HFFc6 (cell line): ENCODE data around the gene TMEM181. TPM values are rescaled to one million over a fixed set of nuclear protein-coding genes. Genes with fewer than 3 reads are reported as not detected.

Experiments
- DNase-seq: peaks from one replicate; pipeline ENCODE4 v3.0.0-alpha.2; 2018
- H3K27ac Mint-ChIP-seq: 2 replicates; pipeline ENCODE4 v1.8.0; 2020; ENCODE audit warnings: mild to moderate bottlenecking, mixed read lengths
- H3K27me3 Mint-ChIP-seq: 2 replicates; pipeline ENCODE4 v1.8.0; 2021; ENCODE audit warnings: mild to moderate bottlenecking, moderate library complexity, mixed read lengths; ENCODE audit not compliant: insufficient read depth
- H3K36me3 Mint-ChIP-seq: 2 replicates; pipeline ENCODE4 v1.8.0; 2021; ENCODE audit warnings: low read depth, mixed read lengths
- H3K4me1 Mint-ChIP-seq: 2 replicates; pipeline ENCODE4 v1.8.0; 2020; ENCODE audit warnings: low read depth, mixed read lengths
- H3K4me3 Mint-ChIP-seq: 2 replicates; pipeline ENCODE4 v1.8.0; 2020; ENCODE audit warnings: mild to moderate bottlenecking, moderate library complexity, mixed read lengths
- H3K9me3 Mint-ChIP-seq: 2 replicates; pipeline ENCODE4 v1.8.0; 2020; ENCODE audit warnings: mild to moderate bottlenecking, mixed read lengths
- total RNA-seq, 6 experiments: library from RNA; stranded (reverse); fragmentation: NEBNext Ultra II Directional; extraction: Animal tissue kit (Norgen Biotek cat#: 25700); gene quantifications; 2 replicates in 1 of 6; 3 replicates in 5 of 6; pipeline ENCODE4 v1.2.3, GENCODE V29; 2021
- TF ChIP-seq, protein P1 (sequence below): fragments of 200-600 bp; sonication (generic); IDR thresholded peaks from 2 replicates; pipeline ENCODE4 v1.5.0; 2021; ENCODE audit warnings: antibody characterized with exemption, mild to moderate bottlenecking

Gene TMEM181
- total RNA-seq, 6 experiments from 2014 or later = 25.8 to 37.8 (median 30.1) TPM

DNA sequence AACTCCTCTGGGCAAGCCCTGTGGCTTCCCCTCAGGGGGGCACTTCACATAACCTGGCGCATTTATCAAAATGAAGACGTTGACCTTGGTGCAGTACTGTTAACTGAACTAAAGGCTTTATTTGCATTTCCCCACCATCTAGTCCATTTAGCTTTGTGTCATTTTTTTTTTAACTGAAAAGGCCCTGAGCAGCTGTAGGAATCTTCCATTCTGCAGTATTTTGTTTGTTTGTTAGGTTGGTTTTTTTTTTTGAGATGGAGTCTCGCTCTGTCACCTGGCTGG lies 10.7 kb downstream of the TMEM181 start:
- Mint-ChIP-seq H3K4me1 (peaks cover 15% of the 10 kb centered on the region), H3K27ac (no peak overlapping the region), H3K27me3 (no peaks in the 10 kb centered on the region; the same call in 1 of the 2 replicates), H3K4me3 (no peak overlapping the region), H3K9me3 (no peaks in the 10 kb centered on the region), H3K36me3 (peaks cover 16% of the 10 kb centered on the region)
- TF ChIP-seq, protein P1, sequence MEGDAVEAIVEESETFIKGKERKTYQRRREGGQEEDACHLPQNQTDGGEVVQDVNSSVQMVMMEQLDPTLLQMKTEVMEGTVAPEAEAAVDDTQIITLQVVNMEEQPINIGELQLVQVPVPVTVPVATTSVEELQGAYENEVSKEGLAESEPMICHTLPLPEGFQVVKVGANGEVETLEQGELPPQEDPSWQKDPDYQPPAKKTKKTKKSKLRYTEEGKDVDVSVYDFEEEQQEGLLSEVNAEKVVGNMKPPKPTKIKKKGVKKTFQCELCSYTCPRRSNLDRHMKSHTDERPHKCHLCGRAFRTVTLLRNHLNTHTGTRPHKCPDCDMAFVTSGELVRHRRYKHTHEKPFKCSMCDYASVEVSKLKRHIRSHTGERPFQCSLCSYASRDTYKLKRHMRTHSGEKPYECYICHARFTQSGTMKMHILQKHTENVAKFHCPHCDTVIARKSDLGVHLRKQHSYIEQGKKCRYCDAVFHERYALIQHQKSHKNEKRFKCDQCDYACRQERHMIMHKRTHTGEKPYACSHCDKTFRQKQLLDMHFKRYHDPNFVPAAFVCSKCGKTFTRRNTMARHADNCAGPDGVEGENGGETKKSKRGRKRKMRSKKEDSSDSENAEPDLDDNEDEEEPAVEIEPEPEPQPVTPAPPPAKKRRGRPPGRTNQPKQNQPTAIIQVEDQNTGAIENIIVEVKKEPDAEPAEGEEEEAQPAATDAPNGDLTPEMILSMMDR = no peak
- DNase-seq = no peak

DNA sequence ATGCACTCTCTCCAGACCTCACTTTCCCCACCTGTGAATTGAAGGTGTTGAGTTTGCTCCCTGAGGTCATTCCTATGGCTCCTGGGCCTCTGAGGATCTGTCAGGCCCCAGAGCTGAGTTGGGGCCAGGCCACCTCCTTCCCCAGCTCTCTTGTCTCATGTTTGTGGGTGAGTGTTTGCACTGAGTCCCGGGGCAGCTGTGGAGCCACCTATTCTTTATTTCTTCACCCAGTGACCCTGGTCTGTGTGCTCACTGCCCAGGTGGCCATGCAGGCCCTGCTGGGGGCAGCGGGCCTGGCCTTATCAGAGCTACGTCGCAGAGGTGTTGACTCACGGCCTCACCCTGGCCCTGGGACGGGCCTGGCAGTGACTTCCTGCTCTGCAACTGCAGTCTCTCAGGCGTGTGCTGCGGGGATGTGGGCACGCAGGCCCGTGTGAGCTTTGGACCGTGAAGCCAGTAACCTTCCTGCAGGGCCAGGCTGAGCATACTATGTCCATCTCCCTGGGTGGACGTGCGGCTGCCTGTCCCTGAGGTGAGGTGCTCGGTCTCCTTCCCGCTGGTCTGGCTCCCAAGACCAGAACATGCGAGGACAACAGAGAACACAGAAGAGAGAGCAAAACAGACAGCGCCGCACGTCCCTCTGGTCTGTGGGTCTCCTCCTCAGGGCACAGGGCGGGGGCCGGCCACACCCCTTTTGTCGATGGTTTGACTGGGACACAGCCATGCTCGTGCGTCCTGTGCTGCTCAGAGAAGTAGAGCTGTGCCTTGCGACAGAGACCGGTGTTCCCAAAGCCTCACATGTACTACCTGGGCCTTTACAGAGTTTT lies 12.1 kb downstream of the TMEM181 start:
- H3K27ac Mint-ChIP-seq = no peak overlapping the region
- TF ChIP-seq, protein P1 = no peak
- H3K9me3 Mint-ChIP-seq = peaks cover 2% of the 10 kb centered on the region; the same call in 1 of the 2 replicates
- no peaks in the 10 kb centered on the region; the same call in 1 of the 2 replicates for H3K27me3 Mint-ChIP-seq
- H3K4me1 Mint-ChIP-seq = peaks cover 29% of the 10 kb centered on the region
- DNase-seq = no peak
- H3K4me3 Mint-ChIP-seq = no peak overlapping the region
- peaks cover 18% of the 10 kb centered on the region for H3K36me3 Mint-ChIP-seq

DNA sequence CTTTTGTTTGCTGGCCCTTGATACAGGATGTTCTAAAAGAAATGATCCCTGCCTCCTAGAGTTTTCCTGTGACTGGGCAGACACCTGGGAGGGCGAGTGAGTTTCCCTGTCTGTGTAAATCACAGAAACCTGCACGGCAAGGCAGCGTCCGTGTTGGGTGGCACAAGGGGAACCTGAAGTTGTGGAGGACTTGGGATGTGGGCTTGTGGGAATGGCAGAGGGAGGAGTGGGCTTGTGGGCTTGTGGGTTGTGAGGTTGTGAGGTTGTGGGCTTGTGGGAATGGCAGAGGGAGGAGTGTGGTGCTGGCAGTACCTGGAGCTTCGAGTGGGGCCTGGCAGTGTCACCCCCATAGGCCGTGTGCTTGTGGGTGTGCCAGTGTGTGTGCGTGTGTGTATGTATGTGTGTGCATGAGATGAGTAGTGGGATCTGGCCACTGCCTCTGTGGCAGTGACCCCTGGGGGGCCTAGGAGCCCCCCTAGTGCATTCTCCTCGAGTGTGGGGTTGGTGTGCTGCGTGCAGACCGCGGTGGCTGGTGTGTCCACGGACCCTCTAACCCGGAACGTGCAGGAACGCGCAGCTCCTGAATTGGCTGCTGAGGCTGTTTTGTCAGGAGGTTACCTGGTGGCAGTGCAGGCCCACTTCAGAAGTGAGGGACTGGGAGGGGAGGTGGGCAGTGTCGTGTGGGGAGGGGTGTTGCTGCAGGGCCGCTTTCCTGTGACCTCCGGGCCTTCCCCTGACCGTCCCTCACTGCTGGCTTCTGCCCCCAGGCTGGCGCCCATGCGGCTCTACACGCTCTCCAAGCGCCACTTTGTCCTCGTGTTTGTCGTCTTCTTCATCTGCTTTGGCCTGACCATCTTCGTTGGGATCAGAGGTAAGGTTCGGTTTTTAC lies 13.0 kb downstream of the TMEM181 start:
- Mint-ChIP-seq H3K4me1 (peaks cover 37% of the 10 kb centered on the region), H3K27ac (no peak overlapping the region), H3K4me3 (no peak overlapping the region), H3K9me3 (peaks cover 9% of the 10 kb centered on the region; the same call in 1 of the 2 replicates), H3K27me3 (no peaks in the 10 kb centered on the region; the same call in 1 of the 2 replicates), H3K36me3 (peaks cover 26% of the 10 kb centered on the region)
- TF ChIP-seq, protein P1 = no peak
- DNase-seq = no peak

DNA sequence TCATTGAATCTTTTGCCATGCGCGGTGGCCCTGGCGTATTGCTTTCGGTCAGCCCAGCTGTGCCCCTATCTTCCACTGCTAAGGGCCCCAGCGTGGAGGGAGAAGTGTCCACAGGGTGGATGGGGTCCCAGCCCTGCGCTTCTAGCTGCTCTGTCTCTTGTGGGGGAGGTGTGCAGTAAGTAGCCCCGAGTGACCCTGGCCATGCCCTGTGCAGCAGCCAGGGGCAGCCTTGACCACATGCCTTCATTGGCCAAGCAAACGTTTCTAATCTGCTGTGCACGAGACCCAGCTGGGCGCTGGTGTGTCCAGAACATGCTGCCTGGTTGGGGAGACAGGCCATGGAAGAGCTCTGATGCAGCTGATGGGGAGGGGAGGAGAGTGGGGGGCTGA lies 13.6 kb downstream of the TMEM181 start:
- Mint-ChIP-seq H3K27ac (no peak overlapping the region), H3K4me1 (peaks cover 37% of the 10 kb centered on the region), H3K4me3 (no peak overlapping the region)

DNA sequence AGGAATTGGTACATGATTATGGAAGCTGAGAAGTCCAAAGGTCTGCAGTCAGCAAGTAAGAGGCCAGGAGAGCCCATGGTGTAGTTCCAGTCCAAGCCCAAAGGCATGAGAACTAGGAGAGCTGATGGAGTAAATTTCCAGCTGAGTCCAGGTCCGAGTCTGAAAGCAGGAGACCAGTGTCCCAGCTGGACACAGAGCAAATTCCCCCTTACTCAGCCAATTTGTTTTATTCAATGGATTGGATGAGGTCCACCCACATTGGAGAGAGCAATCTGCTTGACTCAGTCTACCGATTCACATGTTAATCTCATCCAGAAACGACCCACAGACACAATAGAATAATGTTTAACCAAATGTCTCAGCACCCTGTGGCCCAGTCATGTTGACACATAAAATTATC lies 14.9 kb downstream of the TMEM181 start:
- Mint-ChIP-seq H3K36me3 (peaks cover 33% of the 10 kb centered on the region), H3K27ac (no peak overlapping the region), H3K4me3 (no peak overlapping the region), H3K4me1 (peaks cover 37% of the 10 kb centered on the region), H3K27me3 (no peaks in the 10 kb centered on the region; the same call in 1 of the 2 replicates), H3K9me3 (peaks cover 9% of the 10 kb centered on the region; the same call in 1 of the 2 replicates)
- no peak for DNase-seq
- TF ChIP-seq, protein P1 = no peak

More for the DNA sequence above, 13.6 kb downstream of the TMEM181 start:
- DNase-seq = no peak
- Mint-ChIP-seq H3K36me3 (peaks cover 31% of the 10 kb centered on the region), H3K9me3 (peaks cover 9% of the 10 kb centered on the region; the same call in 1 of the 2 replicates), H3K27me3 (no peaks in the 10 kb centered on the region; the same call in 1 of the 2 replicates)
- TF ChIP-seq, protein P1 = no peak
